ENCODE results near the gene CPNE8.

DNA sequence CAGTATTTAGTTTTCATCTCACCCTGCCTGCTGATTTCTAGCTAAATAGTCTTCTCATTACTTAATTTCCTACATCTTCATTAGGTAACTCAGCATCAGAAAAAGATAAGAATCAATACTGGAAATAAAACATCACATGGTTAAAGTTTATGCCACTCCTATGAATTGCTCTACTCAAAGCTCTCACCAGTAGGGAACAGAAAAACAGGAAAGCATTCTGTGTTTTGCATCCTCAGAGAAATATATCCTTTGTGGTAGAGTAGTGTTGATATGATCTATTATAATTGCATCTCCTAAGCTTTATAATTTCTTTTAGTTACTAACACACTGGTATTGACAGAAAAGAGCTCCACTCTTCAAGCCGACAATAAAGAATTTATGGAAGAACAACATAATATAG is 9.9 kb downstream of the CPNE8 start:
- TF ChIP-seq POLR2A (IDR thresholded peaks at IDR 0.05; ENCODE audit: low read depth, low read length) (no peak), POLR2AphosphoS5 (IDR thresholded peaks at IDR 0.05; ENCODE audit: low read depth, low read length) (no peak)

Measured in GM12892 (cell line).